Measurements from ENCODE around the gene PDZD8. TPM values are rescaled to one million over a fixed set of nuclear protein-coding genes. Genes with fewer than 3 reads are reported as not detected.

Gene PDZD8
- total RNA-seq, 1 donor from 2014 or later = 31.3 TPM

- H3K9ac ChIP-seq (ENCODE audit: low read length) = no peak overlapping the region
- no peak overlapping the region for H2AFZ ChIP-seq (ENCODE audit: low read depth, low read length)
- H3K4me1 Mint-ChIP-seq (ENCODE audit: low read depth, unreplicated experiment) = peaks cover 3% of the 10 kb centered on the region
- no peak overlapping the region for H3K4me3 ChIP-seq (ENCODE audit: insufficient read depth, low read depth, low read length)
- peaks cover 13% of the 10 kb centered on the region for H3K27me3 Mint-ChIP-seq (ENCODE audit: low read depth, unreplicated experiment)
- no peak overlapping the region for H3K27ac ChIP-seq (ENCODE audit: low read depth, low read length)
- H3K27me3 ChIP-seq (ENCODE audit: insufficient read depth, low read length) = peaks cover 12% of the 10 kb centered on the region
- H3K9me3 Mint-ChIP-seq (ENCODE audit: unreplicated experiment) = no peaks in the 10 kb centered on the region
- H3K4me1 ChIP-seq (ENCODE audit: insufficient read depth, low read length) = no peaks in the 10 kb centered on the region
- no peak overlapping the region for H3K27ac Mint-ChIP-seq (ENCODE audit: unreplicated experiment)
- no peaks in the 10 kb centered on the region for H3K9me3 ChIP-seq (ENCODE audit: insufficient read depth, low read depth, low read length)
- FAIRE-seq (no peak), DNase-seq (ENCODE audit: low read depth) (no peak)
- H3K36me3 Mint-ChIP-seq (ENCODE audit: low read depth, unreplicated experiment) = no peaks in the 10 kb centered on the region
- H4K20me1 ChIP-seq (ENCODE audit: insufficient read depth, low read length) = no peaks in the 10 kb centered on the region
- no peaks in the 10 kb centered on the region for H3K36me3 ChIP-seq (ENCODE audit: insufficient read depth, low read length)
- no peaks in the 10 kb centered on the region for H3K79me2 ChIP-seq (ENCODE audit: insufficient read depth, low read length)
- no peak overlapping the region for H3K4me2 ChIP-seq (ENCODE audit: low read length)
- TF ChIP-seq EZH2 (IDR thresholded peaks at IDR 0.05; ENCODE audit: insufficient read depth, low read length) = no peak
- TF ChIP-seq, protein P1, sequence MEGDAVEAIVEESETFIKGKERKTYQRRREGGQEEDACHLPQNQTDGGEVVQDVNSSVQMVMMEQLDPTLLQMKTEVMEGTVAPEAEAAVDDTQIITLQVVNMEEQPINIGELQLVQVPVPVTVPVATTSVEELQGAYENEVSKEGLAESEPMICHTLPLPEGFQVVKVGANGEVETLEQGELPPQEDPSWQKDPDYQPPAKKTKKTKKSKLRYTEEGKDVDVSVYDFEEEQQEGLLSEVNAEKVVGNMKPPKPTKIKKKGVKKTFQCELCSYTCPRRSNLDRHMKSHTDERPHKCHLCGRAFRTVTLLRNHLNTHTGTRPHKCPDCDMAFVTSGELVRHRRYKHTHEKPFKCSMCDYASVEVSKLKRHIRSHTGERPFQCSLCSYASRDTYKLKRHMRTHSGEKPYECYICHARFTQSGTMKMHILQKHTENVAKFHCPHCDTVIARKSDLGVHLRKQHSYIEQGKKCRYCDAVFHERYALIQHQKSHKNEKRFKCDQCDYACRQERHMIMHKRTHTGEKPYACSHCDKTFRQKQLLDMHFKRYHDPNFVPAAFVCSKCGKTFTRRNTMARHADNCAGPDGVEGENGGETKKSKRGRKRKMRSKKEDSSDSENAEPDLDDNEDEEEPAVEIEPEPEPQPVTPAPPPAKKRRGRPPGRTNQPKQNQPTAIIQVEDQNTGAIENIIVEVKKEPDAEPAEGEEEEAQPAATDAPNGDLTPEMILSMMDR (IDR thresholded peaks at IDR 0.05; ENCODE audit: insufficient read depth, low read depth, low read length) = no peak
- no peak overlapping the region for H3K4me3 Mint-ChIP-seq (ENCODE audit: unreplicated experiment)
These were observed 113.7 kb downstream of the PDZD8 start for GRCh38 chr10:117261501-117261900.

GRCh38 chr10:117260084-117260483, 115.2 kb downstream of the PDZD8 start:
- H3K4me2 ChIP-seq (ENCODE audit: low read length) = no peak overlapping the region

GRCh38 chr10:117259279-117259678, 116.0 kb downstream of the PDZD8 start:
- H3K4me1 Mint-ChIP-seq (ENCODE audit: low read depth, unreplicated experiment) = peaks cover 3% of the 10 kb centered on the region
- FAIRE-seq (no peak), DNase-seq (ENCODE audit: low read depth) (no peak)
- H3K4me1 ChIP-seq (ENCODE audit: insufficient read depth, low read length) = no peaks in the 10 kb centered on the region
- H3K79me2 ChIP-seq (ENCODE audit: insufficient read depth, low read length) = no peaks in the 10 kb centered on the region
- H3K4me3 ChIP-seq (ENCODE audit: insufficient read depth, low read depth, low read length) = no peak overlapping the region
- H4K20me1 ChIP-seq (ENCODE audit: insufficient read depth, low read length) = no peaks in the 10 kb centered on the region
- H3K9me3 Mint-ChIP-seq (ENCODE audit: unreplicated experiment) = no peaks in the 10 kb centered on the region
- peaks cover 15% of the 10 kb centered on the region for H3K27me3 Mint-ChIP-seq (ENCODE audit: low read depth, unreplicated experiment)
- no peaks in the 10 kb centered on the region for H3K9me3 ChIP-seq (ENCODE audit: insufficient read depth, low read depth, low read length)
- no peak overlapping the region for H3K4me3 Mint-ChIP-seq (ENCODE audit: unreplicated experiment)
- no peaks in the 10 kb centered on the region for H3K36me3 ChIP-seq (ENCODE audit: insufficient read depth, low read length)
- H3K27ac ChIP-seq (ENCODE audit: low read depth, low read length) = no peak overlapping the region
- TF ChIP-seq, protein P1 (IDR thresholded peaks at IDR 0.05; ENCODE audit: insufficient read depth, low read depth, low read length) = no peak
- no peak for TF ChIP-seq EZH2 (IDR thresholded peaks at IDR 0.05; ENCODE audit: insufficient read depth, low read length)
- no peak overlapping the region for H2AFZ ChIP-seq (ENCODE audit: low read depth, low read length)
- H3K36me3 Mint-ChIP-seq (ENCODE audit: low read depth, unreplicated experiment) = no peaks in the 10 kb centered on the region
- H3K4me2 ChIP-seq (ENCODE audit: low read length) = no peak overlapping the region
- no peak overlapping the region for H3K27ac Mint-ChIP-seq (ENCODE audit: unreplicated experiment)
- no peak overlapping the region for H3K9ac ChIP-seq (ENCODE audit: low read length)
- peaks cover 10% of the 10 kb centered on the region for H3K27me3 ChIP-seq (ENCODE audit: insufficient read depth, low read length)

More at GRCh38 chr10:117260084-117260483, 115.2 kb downstream of the PDZD8 start:
- Mint-ChIP-seq H3K27me3 (ENCODE audit: low read depth, unreplicated experiment) (peaks cover 10% of the 10 kb centered on the region), H3K4me1 (ENCODE audit: low read depth, unreplicated experiment) (peaks cover 3% of the 10 kb centered on the region), H3K4me3 (ENCODE audit: unreplicated experiment) (no peak overlapping the region), H3K27ac (ENCODE audit: unreplicated experiment) (no peak overlapping the region), H3K9me3 (ENCODE audit: unreplicated experiment) (no peaks in the 10 kb centered on the region), H3K36me3 (ENCODE audit: low read depth, unreplicated experiment) (no peaks in the 10 kb centered on the region)
- Histone ChIP-seq H3K36me3 (ENCODE audit: insufficient read depth, low read length) (no peaks in the 10 kb centered on the region), H3K4me1 (ENCODE audit: insufficient read depth, low read length) (no peaks in the 10 kb centered on the region), H3K9me3 (ENCODE audit: insufficient read depth, low read depth, low read length) (no peaks in the 10 kb centered on the region), H3K79me2 (ENCODE audit: insufficient read depth, low read length) (no peaks in the 10 kb centered on the region), H3K4me3 (ENCODE audit: insufficient read depth, low read depth, low read length) (no peak overlapping the region), H3K27me3 (ENCODE audit: insufficient read depth, low read length) (peaks cover 10% of the 10 kb centered on the region), H3K9ac (ENCODE audit: low read length) (no peak overlapping the region), H3K27ac (ENCODE audit: low read depth, low read length) (no peak overlapping the region), H2AFZ (ENCODE audit: low read depth, low read length) (no peak overlapping the region), H4K20me1 (ENCODE audit: insufficient read depth, low read length) (no peaks in the 10 kb centered on the region)
- FAIRE-seq (no peak), DNase-seq (ENCODE audit: low read depth) (no peak)
- TF ChIP-seq, protein P1 (IDR thresholded peaks at IDR 0.05; ENCODE audit: insufficient read depth, low read depth, low read length) = no peak
- no peak for TF ChIP-seq EZH2 (IDR thresholded peaks at IDR 0.05; ENCODE audit: insufficient read depth, low read length)
